Loucy (cell line): ENCODE data around the gene JADE2.

Experiments
- H2AFZ ChIP-seq: fragments of 200-600 bp; sonication (generic); 2 replicates; pipeline ENCODE4 v1.6.0; 2016; ENCODE audit warnings: antibody characterized with exemption, mild to moderate bottlenecking, low read length, moderate library complexity
- H3F3A ChIP-seq: fragments of 200-600 bp; 2 replicates; pipeline ENCODE4 v1.6.0; 2016; ENCODE audit warnings: antibody characterized with exemption, low read depth, mild to moderate bottlenecking
- H3K27me3 ChIP-seq: fragments of 200-600 bp; sonication (generic); 2 replicates; pipeline ENCODE4 v1.6.1; 2014; ENCODE audit warnings: low read length, mild to moderate bottlenecking; ENCODE audit not compliant: insufficient read depth, poor library complexity, severe bottlenecking
- H3K36me3 ChIP-seq: fragments of 200-600 bp; sonication (generic); 2 replicates; pipeline ENCODE4 v1.6.1; 2016; ENCODE audit warnings: low read length; ENCODE audit not compliant: insufficient read depth
- H3K4me1 ChIP-seq: fragments of 200-600 bp; sonication (generic); 2 replicates; pipeline ENCODE4 v1.5.1; 2014; ENCODE audit warnings: low read length, mild to moderate bottlenecking; ENCODE audit not compliant: insufficient read depth, poor library complexity, severe bottlenecking
- H3K4me2 ChIP-seq: fragments of 200-600 bp; sonication (generic); 2 replicates; pipeline ENCODE4 v1.6.0; 2014; ENCODE audit warnings: antibody characterized with exemption, low read length, low read depth, mild to moderate bottlenecking; ENCODE audit not compliant: poor library complexity, severe bottlenecking
- H3K4me3 ChIP-seq: fragments of 200-600 bp; sonication (generic); 2 replicates; pipeline ENCODE4 v1.5.1; 2014; ENCODE audit warnings: low read length, mild to moderate bottlenecking, mixed read lengths; ENCODE audit not compliant: poor library complexity, severe bottlenecking
- H3K79me2 ChIP-seq: fragments of 200-600 bp; sonication (generic); 2 replicates; pipeline ENCODE4 v1.6.1; 2014; ENCODE audit warnings: low read length; ENCODE audit not compliant: insufficient read depth
- H3K9ac ChIP-seq: fragments of 200-600 bp; sonication (generic); 2 replicates; pipeline ENCODE4 v1.6.0; 2014; ENCODE audit warnings: mild to moderate bottlenecking, low read depth, low read length, moderate library complexity; ENCODE audit not compliant: poor library complexity, severe bottlenecking
- H3K9me2 ChIP-seq: fragments of 200-600 bp; sonication (generic); replicated peaks from 2 replicates; pipeline ENCODE4 v1.6.1; 2016; ENCODE audit warnings: low read depth, low read length, mixed read lengths
- H3K9me3 ChIP-seq: fragments of 200-600 bp; sonication (generic); 2 replicates; pipeline ENCODE4 v1.6.1; 2014; ENCODE audit warnings: mild to moderate bottlenecking, antibody characterized with exemption, low read length, low read depth; ENCODE audit not compliant: insufficient read depth
- H4K20me1 ChIP-seq: fragments of 200-600 bp; sonication (generic); 2 replicates; pipeline ENCODE4 v1.6.0; 2014; ENCODE audit warnings: antibody characterized with exemption, low read length, mild to moderate bottlenecking; ENCODE audit not compliant: insufficient read depth, poor library complexity, severe bottlenecking
- CTCF ChIP-seq: fragments of 200-600 bp; sonication (generic); conservative IDR thresholded peaks from 2 replicates; pipeline ENCODE4 v1.5.1; 2014; ENCODE audit warnings: mild to moderate bottlenecking, antibody characterized with exemption, low read length
- EZH2phosphoT487 ChIP-seq: fragments of 200-600 bp; IDR thresholded peaks from 2 replicates; pipeline ENCODE4 v1.6.1; 2018; ENCODE audit warnings: antibody characterized with exemption, mild to moderate bottlenecking, moderate library complexity, borderline replicate concordance

JADE2 gene

GRCh38 chr5:134571693-134572405, 46.4 kb downstream of the JADE2 start:
- H3K36me3 ChIP-seq: peaks cover 59% of the 10 kb centered on the region; the same call in 1 of the 2 replicates
- no peak overlapping the region for H3K4me3 ChIP-seq
- TF ChIP-seq EZH2phosphoT487: no peak
- TF ChIP-seq CTCF: no peak
- H3K27me3 ChIP-seq: no peaks in the 10 kb centered on the region
- no peaks in the 10 kb centered on the region for H3K9me2 ChIP-seq
- H3K4me2 ChIP-seq: no peak overlapping the region
- H3F3A ChIP-seq: no peaks in the 10 kb centered on the region
- no peak overlapping the region for H2AFZ ChIP-seq
- H4K20me1 ChIP-seq: no peaks in the 10 kb centered on the region
- H3K9me3 ChIP-seq: no peaks in the 10 kb centered on the region
- H3K9ac ChIP-seq: no peak overlapping the region
- H3K4me1 ChIP-seq: no peaks in the 10 kb centered on the region
- H3K79me2 ChIP-seq: no peaks in the 10 kb centered on the region

GRCh38 chr5:134572811-134573210, 47.3 kb downstream of the JADE2 start:
- Histone ChIP-seq H3K9ac (no peak overlapping the region), H3K4me3 (no peak overlapping the region), H2AFZ (no peak overlapping the region), H3K36me3 (peaks cover 59% of the 10 kb centered on the region; the same call in 1 of the 2 replicates), H3F3A (no peaks in the 10 kb centered on the region), H4K20me1 (no peaks in the 10 kb centered on the region), H3K27me3 (no peaks in the 10 kb centered on the region), H3K9me3 (no peaks in the 10 kb centered on the region), H3K4me2 (no peak overlapping the region), H3K9me2 (no peaks in the 10 kb centered on the region), H3K4me1 (no peaks in the 10 kb centered on the region), H3K79me2 (no peaks in the 10 kb centered on the region)
- TF ChIP-seq EZH2phosphoT487 (no peak), CTCF (no peak)

GRCh38 chr5:134574521-134574920, 49.1 kb downstream of the JADE2 start:
- Histone ChIP-seq H3F3A (no peaks in the 10 kb centered on the region), H4K20me1 (no peaks in the 10 kb centered on the region), H3K4me1 (no peaks in the 10 kb centered on the region), H3K79me2 (no peaks in the 10 kb centered on the region), H3K9me2 (no peaks in the 10 kb centered on the region), H3K4me3 (no peak overlapping the region), H3K4me2 (no peak overlapping the region), H3K27me3 (no peaks in the 10 kb centered on the region), H2AFZ (no peak overlapping the region), H3K9ac (no peak overlapping the region), H3K9me3 (no peaks in the 10 kb centered on the region), H3K36me3 (peaks cover 63% of the 10 kb centered on the region; the same call in 1 of the 2 replicates)
- TF ChIP-seq EZH2phosphoT487: no peak
- TF ChIP-seq CTCF: no peak
